ENCODE results near the gene TFCP2L1. TPM values are rescaled to one million over a fixed set of nuclear protein-coding genes. Genes with fewer than 3 reads are reported as not detected.
"Not testable (repeated sequence)": the region's sequence is repeated elsewhere in the genome, so short reads cannot be mapped to it uniquely, and the experiment has no call there.

TFCP2L1 gene
- total and polyA plus RNA-seq, 11 donors, result 0.04 to 1.5 (median 0.17) TPM; not detected in 1

- ATAC-seq (no peak), DNase-seq (no peak)
- Histone ChIP-seq H3K27ac (no peak overlapping the region), H3K4me1 (no peaks in the 10 kb centered on the region), H3K36me3 (no peaks in the 10 kb centered on the region), H3K9me3 (no peaks in the 10 kb centered on the region), H3K27me3 (peaks cover 0 to 3% (median 0%) of the 10 kb centered on the region in 9 donors), H3K4me3 (no peak overlapping the region)
- 92 to 95% (median 94%) methylated on average over 12 of the region's 12 CpGs for WGBS, 4 donors
- no peak for TF ChIP-seq CTCF (IDR thresholded peaks at IDR 0.05)
- TF ChIP-seq POLR2A (IDR thresholded peaks at IDR 0.05), result no peak
- intact Hi-C loops (cut with DNase I), result loop anchor here in 2 of 10 donors (10.0 kb wide), 2 partner anchors 174 to 204 kb away; no protein-coding TSS in a partner anchor
These were observed 13.5 kb upstream of the TFCP2L1 start for GRCh38 chr2:121298476-121298875.

- TF ChIP-seq CTCF (IDR thresholded peaks at IDR 0.05), result peak in 1 of 12 donors; percentile 1
- not testable (repeated sequence) for H3K4me1 ChIP-seq, H3K9me3 ChIP-seq, ATAC-seq, H3K4me3 ChIP-seq, H3K36me3 ChIP-seq, DNase-seq, H3K27ac ChIP-seq, H3K27me3 ChIP-seq
- intact Hi-C loops (cut with DNase I), result loop anchor here in 2 of 10 donors (10.0 kb wide), 2 partner anchors 173 to 203 kb away; no protein-coding TSS in a partner anchor
- WGBS, 4 donors, result 84 to 87% (median 85%) methylated on average over 5 of the region's 5 CpGs
These were observed 12.9 kb upstream of the TFCP2L1 start for GRCh38 chr2:121297866-121298265.

GRCh38 chr2:121297217-121297830 is 12.3 kb upstream of the TFCP2L1 start:
- no peak for TF ChIP-seq POLR2A (IDR thresholded peaks at IDR 0.05)
- peak in 11 of 12 donors; percentile 24 to 65 (median 42) for TF ChIP-seq CTCF (IDR thresholded peaks at IDR 0.05)
- Histone ChIP-seq H3K27me3 (no peaks in the 10 kb centered on the region), H3K27ac (no peak overlapping the region), H3K36me3 (no peaks in the 10 kb centered on the region), H3K4me3 (no peak overlapping the region), H3K9me3 (no peaks in the 10 kb centered on the region), H3K4me1 (no peaks in the 10 kb centered on the region)
- 42 to 47% (median 45%) methylated on average over 9 of the region's 9 CpGs for WGBS, 4 donors
- no peak for DNase-seq
- intact Hi-C loops (cut with DNase I), result loop anchor here in 2 of 10 donors (10.0 kb wide), 2 partner anchors 173 to 203 kb away; no protein-coding TSS in a partner anchor
- peak in 3 of 4 donors; percentile 58 to 79 (median 71) for ATAC-seq

GRCh38 chr2:121295911-121296650 is 11.1 kb upstream of the TFCP2L1 start:
- Histone ChIP-seq H3K27ac (no peak overlapping the region), H3K4me3 (no peak overlapping the region), H3K36me3 (no peaks in the 10 kb centered on the region), H3K9me3 (no peaks in the 10 kb centered on the region), H3K27me3 (no peaks in the 10 kb centered on the region), H3K4me1 (no peaks in the 10 kb centered on the region)
- intact Hi-C loops (cut with DNase I), result loop anchor here in 2 of 10 donors (10.0 kb wide), 2 partner anchors 171 to 201 kb away; no protein-coding TSS in a partner anchor
- ATAC-seq (no peak), DNase-seq (no peak)
- TF ChIP-seq POLR2A (IDR thresholded peaks at IDR 0.05) (no peak), CTCF (IDR thresholded peaks at IDR 0.05) (no peak)
- WGBS, 4 donors, result 81 to 89% (median 84%) methylated on average over 7 of the region's 7 CpGs
